Ovary (tissue), 9 donors: Measurements from ENCODE around the gene PTMA. TPM values are rescaled to one million over a fixed set of nuclear protein-coding genes. Genes with fewer than 3 reads are reported as not detected.

ENCODE experiments used
- DNase-seq, 5 donors: peaks; one replicate each; pipeline ENCODE4 v3.0.0-alpha.2; 2019 to 2020
- H3K27ac ChIP-seq, 2 donors: fragments of 200-600 bp; one replicate each; pipeline versions ENCODE4 v1.5.1 to v1.8.0; 2019 to 2022
- H3K27me3 ChIP-seq: fragments of 200-600 bp; one replicate; pipeline ENCODE4 v1.8.0; 2022
- H3K36me3 ChIP-seq: fragments of 200-600 bp; sonication (generic); one replicate; pipeline ENCODE4 v1.5.1; 2019
- H3K4me1 ChIP-seq: one replicate; pipeline ENCODE4 v1.8.1; 2013; ENCODE audit warnings: mild to moderate bottlenecking, moderate library complexity; ENCODE audit not compliant: insufficient read depth
- H3K4me3 ChIP-seq: fragments of 200-600 bp; sonication (generic); one replicate; pipeline ENCODE4 v1.5.1; 2017
- H3K9me3 ChIP-seq, 2 donors: fragments of 200-600 bp in 1 of 2; sonication (generic) in 1 of 2; one replicate each; pipeline versions ENCODE4 v1.5.1 to v1.8.1; 2013 to 2019; ENCODE audit warnings: mild to moderate bottlenecking in 1 of 2, moderate library complexity in 1 of 2
- EP300 ChIP-seq: sonication (generic); formaldehyde crosslinking; IDR thresholded peaks from one replicate; pipeline ENCODE4 v1.6.1; 2017; ENCODE audit warnings: antibody characterized with exemption
- POLR2A ChIP-seq: fragments of 450-650 bp; IDR thresholded peaks from one replicate; pipeline ENCODE4 v1.6.1; 2017; ENCODE audit warnings: antibody characterized with exemption, mild to moderate bottlenecking, moderate library complexity
- WGBS, 3 donors: extraction: QIAGEN DNeasy Blood & Tissue Kit in 1 of 3; methylation state at CpG; one replicate each; pipeline versions ENCODE4 v1.1.5 to v1.1.7; 2013 to 2017; 5-methylcytosine and 5-hydroxymethylcytosine counted together
- intact Hi-C, 4 donors: fragments of 100-400 bp; cut with DNase I; formaldehyde crosslinking; loops; one replicate each; pipeline versions ENCODE4 v1.11.0 to v1.15.1; 2022 to 2023
- polyA plus RNA-seq, 2 donors: library from polyadenylated mRNA; stranded (reverse); fragments of 200-250 nt in 1 of 2; fragments of 350-450 nt in 1 of 2; fragmentation: Illumina TruSeq in 1 of 2; extraction: RNeasy Lipid Tissue Mini Kit (QIAGEN cat#74804) in 1 of 2; gene quantifications; one replicate each; pipeline ENCODE4 v1.2.3, GENCODE V29; 2013 to 2014
- total RNA-seq, 7 donors: library from RNA; depleted of rRNA in 2 of 7; stranded (reverse); fragments of >200 nt in 2 of 7; fragmentation: NEBNext Ultra II Directional in 3 of 7; extraction: Animal tissue kit (Norgen Biotek cat#: 25700) in 3 of 7; gene quantifications; one replicate each; pipeline versions ENCODE4 v1.1.0 to v1.2.4, GENCODE V29; 2016 to 2023
- TF ChIP-seq, protein P1 (sequence below), 3 donors: fragments of 450-650 bp in 2 of 3; fragments of 200-600 bp in 1 of 3; IDR thresholded peaks; one replicate each; pipeline versions ENCODE4 v1.5.1 to v1.8.0; 2016 to 2022; ENCODE audit warnings: antibody characterized with exemption in 3 of 3, mild to moderate bottlenecking in 1 of 3
- donor health status: DM: no; HTN: no; CAD: no; lungs with moderate emphysema.
- donor health status: DM: no; HTN: no; CAD: no.
- donor health status: Bipolar disorder and iron deficiency.
- donor health status: DM: yes; HTN: yes; CAD: no.
- donor health status: DM: no; HTN: no; CAD: no.
- donor health status: DM: yes; HTN: yes; CAD: no.

Gene PTMA
- total and polyA plus RNA-seq, 9 donors: 755 to 1,991 (median 930) TPM

DNA sequence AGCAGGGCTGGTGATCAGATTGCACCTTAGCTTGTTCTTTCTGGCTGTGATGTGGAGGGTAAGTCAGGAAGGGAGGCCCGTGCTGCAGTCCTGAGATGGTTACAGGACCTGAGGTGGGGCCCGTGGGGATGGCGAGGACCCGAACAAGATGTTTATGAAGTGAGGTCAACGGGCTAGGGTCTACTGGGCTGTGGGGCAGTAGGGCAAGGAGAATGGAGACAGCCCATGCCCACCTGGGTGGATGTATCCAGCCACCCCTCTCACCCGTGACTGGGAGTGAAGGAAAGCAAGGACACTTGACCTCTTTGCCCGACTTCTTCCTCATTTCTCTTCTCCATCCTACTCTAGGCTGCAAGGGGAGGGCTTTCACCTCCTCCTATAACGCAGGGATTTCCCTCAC, 18.0 kb downstream of the PTMA start:
- intact Hi-C loops: no loop called here
- Histone ChIP-seq H3K27me3 (no peaks in the 10 kb centered on the region), H3K36me3 (no peaks in the 10 kb centered on the region), H3K4me1 (no peaks in the 10 kb centered on the region), H3K27ac (no peak overlapping the region), H3K9me3 (no peaks in the 10 kb centered on the region), H3K4me3 (no peak overlapping the region)
- WGBS, 3 donors: 80 to 88% (median 85%) methylated on average over 8 of the region's 8 CpGs
- DNase-seq: no peak
- TF ChIP-seq EP300 (no peak), POLR2A (no peak)
- TF ChIP-seq, protein P1, sequence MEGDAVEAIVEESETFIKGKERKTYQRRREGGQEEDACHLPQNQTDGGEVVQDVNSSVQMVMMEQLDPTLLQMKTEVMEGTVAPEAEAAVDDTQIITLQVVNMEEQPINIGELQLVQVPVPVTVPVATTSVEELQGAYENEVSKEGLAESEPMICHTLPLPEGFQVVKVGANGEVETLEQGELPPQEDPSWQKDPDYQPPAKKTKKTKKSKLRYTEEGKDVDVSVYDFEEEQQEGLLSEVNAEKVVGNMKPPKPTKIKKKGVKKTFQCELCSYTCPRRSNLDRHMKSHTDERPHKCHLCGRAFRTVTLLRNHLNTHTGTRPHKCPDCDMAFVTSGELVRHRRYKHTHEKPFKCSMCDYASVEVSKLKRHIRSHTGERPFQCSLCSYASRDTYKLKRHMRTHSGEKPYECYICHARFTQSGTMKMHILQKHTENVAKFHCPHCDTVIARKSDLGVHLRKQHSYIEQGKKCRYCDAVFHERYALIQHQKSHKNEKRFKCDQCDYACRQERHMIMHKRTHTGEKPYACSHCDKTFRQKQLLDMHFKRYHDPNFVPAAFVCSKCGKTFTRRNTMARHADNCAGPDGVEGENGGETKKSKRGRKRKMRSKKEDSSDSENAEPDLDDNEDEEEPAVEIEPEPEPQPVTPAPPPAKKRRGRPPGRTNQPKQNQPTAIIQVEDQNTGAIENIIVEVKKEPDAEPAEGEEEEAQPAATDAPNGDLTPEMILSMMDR (IDR thresholded peaks at IDR 0.05): no peak

DNA sequence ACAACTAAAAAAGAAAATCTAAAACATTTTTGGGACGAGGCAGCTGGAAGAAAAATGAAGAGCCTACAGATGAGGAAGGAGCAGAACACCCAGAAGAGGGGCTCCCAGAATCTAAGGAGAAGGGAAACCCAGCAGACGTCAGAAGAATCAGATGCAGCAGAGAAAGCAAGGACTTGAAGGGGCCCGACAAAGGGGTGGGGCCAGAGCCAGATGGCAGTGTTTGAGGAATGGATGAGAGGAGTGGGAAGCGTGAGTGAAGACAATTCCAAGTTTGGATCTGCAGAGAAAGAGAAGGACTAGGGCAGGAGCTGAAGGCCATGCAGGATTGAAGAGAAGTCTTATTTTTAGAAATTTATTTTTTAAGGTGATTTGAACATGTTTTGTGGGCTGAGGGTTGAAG, 19.3 kb downstream of the PTMA start:
- no peak overlapping the region for H3K27ac ChIP-seq
- no peaks in the 10 kb centered on the region for H3K4me1 ChIP-seq
- H3K36me3 ChIP-seq: no peaks in the 10 kb centered on the region
- WGBS, 3 donors: 47 to 58% (median 53%) methylated on average over 4 of the region's 4 CpGs
- no peaks in the 10 kb centered on the region for H3K27me3 ChIP-seq
- TF ChIP-seq POLR2A (no peak), EP300 (no peak)
- TF ChIP-seq, protein P1 (IDR thresholded peaks at IDR 0.05): no peak
- H3K9me3 ChIP-seq: no peaks in the 10 kb centered on the region
- DNase-seq: no peak
- intact Hi-C loops: no loop called here
- no peak overlapping the region for H3K4me3 ChIP-seq

DNA sequence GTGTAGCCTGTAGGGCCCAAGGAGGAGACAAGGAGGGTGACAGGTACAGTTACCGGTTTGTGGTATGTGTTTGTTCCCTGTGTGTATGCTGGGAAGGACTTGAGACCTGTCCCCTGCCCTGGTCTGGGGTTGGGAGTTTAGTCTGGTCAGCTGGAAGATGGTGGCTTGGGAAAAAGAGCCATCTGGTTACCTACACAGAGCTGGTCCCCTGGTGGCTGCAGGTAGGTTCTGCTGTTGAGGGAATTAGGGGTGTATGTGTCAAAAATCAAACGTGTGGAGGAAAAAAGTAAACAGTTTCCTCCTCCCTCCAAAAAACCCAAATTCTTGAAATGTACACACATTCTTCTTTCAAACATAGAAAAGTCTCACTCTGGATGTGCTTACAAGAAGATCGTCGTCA, 24.3 kb downstream of the PTMA start:
- WGBS, 3 donors: 80 to 82% (median 82%) methylated on average over 4 of the region's 4 CpGs
- H3K4me3 ChIP-seq: no peak overlapping the region
- TF ChIP-seq EP300 (no peak), POLR2A (no peak)
- TF ChIP-seq, protein P1 (IDR thresholded peaks at IDR 0.05): no peak

DNA sequence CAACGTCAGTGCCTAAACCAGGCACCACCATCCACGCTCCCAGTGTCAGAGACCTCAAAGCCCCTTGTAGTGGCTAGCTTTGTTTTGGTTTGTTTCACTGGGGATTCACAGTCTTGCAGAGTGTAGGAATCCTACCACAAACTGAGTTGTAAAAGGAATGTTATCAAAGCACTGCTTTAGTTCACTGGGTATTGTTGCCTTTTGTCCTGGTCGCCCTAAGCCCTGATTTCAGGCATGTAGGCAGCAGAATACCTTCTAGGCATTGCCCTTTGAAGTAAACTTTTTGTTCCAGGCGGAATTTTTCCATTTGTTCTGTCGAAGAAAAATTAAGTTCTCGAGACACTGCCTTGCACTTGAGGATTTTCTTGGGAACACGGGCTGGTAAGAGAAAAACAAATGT, 29.4 kb downstream of the PTMA start:
- no peaks in the 10 kb centered on the region for H3K27me3 ChIP-seq
- TF ChIP-seq EP300 (no peak), POLR2A (no peak)
- TF ChIP-seq, protein P1 (IDR thresholded peaks at IDR 0.05): no peak
- no peak overlapping the region for H3K27ac ChIP-seq
- H3K4me1 ChIP-seq: no peaks in the 10 kb centered on the region
- no peak for DNase-seq
- H3K4me3 ChIP-seq: no peak overlapping the region
- 89 to 94% (median 93%) methylated on average over 7 of the region's 7 CpGs for WGBS, 3 donors
- intact Hi-C loops: no loop called here
- no peaks in the 10 kb centered on the region for H3K9me3 ChIP-seq
- no peaks in the 10 kb centered on the region for H3K36me3 ChIP-seq

More for the DNA sequence above, 24.3 kb downstream of the PTMA start:
- H3K27ac ChIP-seq: no peak overlapping the region
- no peaks in the 10 kb centered on the region for H3K27me3 ChIP-seq
- no peaks in the 10 kb centered on the region for H3K36me3 ChIP-seq
- H3K9me3 ChIP-seq: no peaks in the 10 kb centered on the region
- no peak for DNase-seq
- H3K4me1 ChIP-seq: no peaks in the 10 kb centered on the region
- intact Hi-C loops: no loop called here
